Sciatic nerve (tissue), 2 donors: ENCODE results near the gene TET2. TPM values are rescaled to one million over a fixed set of nuclear protein-coding genes. Genes with fewer than 3 reads are reported as not detected.
A peak's percentile ranks its signal among the peaks of the same experiment; 100 is the strongest.

ENCODE experiments used
- ATAC-seq: fragments of 200-7000 bp; cut with Tn5 transposase; one replicate; pipeline ENCODE4 v1.9.1; 2020; ENCODE audit warnings: mild to moderate bottlenecking, moderate library complexity
- DNase-seq: peaks from one replicate; pipeline ENCODE4 v3.0.0-alpha.2; 2020; ENCODE audit warnings: low spot score
- intact Hi-C: fragments of 100-400 bp; cut with DNase I; formaldehyde crosslinking; loops from one replicate; pipeline ENCODE4 v1.14.2; 2022
- total RNA-seq: library from RNA; stranded (reverse); fragmentation: NEBNext Ultra II Directional; extraction: Animal tissue kit (Norgen Biotek cat#: 25700); gene quantifications from one replicate; pipeline ENCODE4 v1.2.1, GENCODE V29; 2021
- donor health status: DM: no; HTN: no; CAD: no.
- donor health status: DM: no; HTN: no; CAD: no.

TET2 gene
- total RNA-seq, 1 donor from 2014 or later = 42.0 TPM

DNA sequence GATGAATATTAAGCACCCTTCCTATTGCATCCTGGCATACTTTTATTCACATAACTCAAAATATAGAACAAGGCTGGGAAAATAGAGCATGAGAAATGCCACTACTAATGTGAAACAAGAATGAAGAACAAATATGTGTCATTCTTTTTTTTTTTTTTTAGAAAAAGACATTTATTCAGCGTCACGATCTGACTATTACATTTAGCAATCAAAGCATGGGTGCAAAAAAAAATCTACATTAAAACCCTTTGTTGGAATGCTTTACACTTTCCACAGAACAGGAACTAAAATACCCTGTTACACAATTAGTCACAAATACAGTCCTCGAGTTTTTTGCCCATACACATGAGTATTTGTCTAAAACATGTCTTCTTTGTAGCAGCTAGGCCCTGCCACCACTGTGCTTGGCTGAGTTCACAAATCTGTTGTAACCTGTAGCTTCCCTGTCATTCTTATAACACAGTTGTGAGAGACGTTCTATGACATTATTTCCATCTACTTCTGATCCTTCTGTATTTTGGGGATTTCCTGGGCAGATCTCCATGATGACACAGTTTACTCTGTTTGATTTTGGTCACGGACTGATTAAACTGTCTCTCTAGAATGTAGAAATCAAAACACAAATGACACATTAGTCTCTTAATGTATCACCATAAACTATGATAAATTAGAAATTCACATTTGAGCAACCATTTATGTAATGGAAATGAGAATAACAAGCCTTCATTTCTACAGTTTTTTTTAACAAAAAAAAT is 9.4 kb upstream of the TET2 start:
- intact Hi-C loops = no loop called here
- DNase-seq = no peak
- ATAC-seq = no peak

DNA sequence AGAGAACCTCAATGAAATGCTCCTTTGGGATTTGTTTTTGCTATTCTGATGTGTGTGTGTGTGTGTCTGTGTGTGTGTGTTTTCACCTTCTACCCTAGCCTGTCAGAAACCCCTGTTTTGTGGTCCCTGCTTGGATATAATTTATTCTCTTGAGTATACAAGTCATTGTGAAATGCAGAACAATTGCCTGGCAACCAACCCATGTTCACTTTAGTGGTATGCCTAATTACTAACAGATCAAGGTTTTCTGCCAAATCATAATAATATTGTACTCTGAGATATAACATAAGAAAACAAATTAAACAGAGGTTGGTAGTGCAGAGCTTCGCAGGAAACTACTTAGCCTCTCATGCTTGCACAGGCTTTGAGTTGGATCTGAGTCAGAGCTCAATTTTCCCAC is 7.0 kb upstream of the TET2 start:
- no peak for DNase-seq
- intact Hi-C loops = no loop called here
- no peak for ATAC-seq

- intact Hi-C loops = no loop called here
- DNase-seq (no peak), ATAC-seq (peak; percentile 65)
Observed at GRCh38 chr4:105140684-105141490, 5.8 kb upstream of the TET2 start.

- intact Hi-C loops = no loop called here
- no peak for DNase-seq
Observed at GRCh38 chr4:105145156-105145902, 1.3 kb upstream of the TET2 start.

DNA sequence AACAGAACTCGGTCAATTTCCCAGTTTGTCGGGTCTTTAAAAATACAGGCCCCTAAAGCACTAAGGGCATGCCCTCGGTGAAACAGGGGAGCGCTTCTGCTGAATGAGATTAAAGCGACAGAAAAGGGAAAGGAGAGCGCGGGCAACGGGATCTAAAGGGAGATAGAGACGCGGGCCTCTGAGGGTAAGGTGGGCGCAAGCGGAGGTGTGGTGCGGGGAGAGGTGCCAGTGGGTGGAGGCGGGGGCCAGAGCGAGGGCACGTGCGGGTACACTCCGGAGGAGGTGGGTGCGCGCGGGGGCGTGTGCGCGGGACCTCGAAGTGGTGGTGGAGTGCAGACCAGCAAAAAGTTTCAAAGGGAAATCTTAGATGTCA is 787 bp upstream of the TET2 start:
- ATAC-seq (peak; percentile 42), DNase-seq (no peak)
- intact Hi-C loops = no loop called here

More at GRCh38 chr4:105145156-105145902, 1.3 kb upstream of the TET2 start:
- peak; percentile 36 for ATAC-seq

DNA sequence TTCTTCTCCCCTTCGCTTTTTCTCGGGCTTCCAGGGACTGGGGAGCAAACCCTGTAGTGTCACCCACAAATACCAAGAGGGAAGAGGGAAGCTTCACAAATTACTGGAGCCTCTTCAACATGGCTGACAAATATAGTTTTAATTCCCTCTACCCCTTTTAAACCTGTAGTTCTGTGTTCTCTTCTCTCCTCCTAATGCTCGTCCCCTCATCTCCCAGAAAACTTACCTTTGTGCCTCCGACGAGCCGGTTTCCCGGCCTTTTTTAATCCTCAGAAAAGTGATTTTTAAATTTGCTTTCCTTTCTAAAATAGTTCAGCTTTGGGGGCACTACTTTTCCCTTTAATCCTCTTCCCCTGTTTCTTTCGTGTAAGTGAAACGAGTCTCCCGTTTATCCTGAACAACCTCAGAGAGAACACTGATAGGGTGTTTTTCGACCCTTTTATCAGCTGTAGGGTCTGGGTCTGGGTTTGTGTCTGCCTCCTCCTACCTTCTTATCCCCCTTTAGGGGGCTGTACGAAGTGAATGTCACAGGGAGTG is 408 bp downstream of the TET2 start:
- ATAC-seq (peak; percentile 46), DNase-seq (no peak)
- intact Hi-C loops = no loop called here

- ATAC-seq (peak; percentile 31), DNase-seq (no peak)
- intact Hi-C loops = no loop called here
Observed at GRCh38 chr4:105147553-105148161, 981 bp downstream of the TET2 start.

DNA sequence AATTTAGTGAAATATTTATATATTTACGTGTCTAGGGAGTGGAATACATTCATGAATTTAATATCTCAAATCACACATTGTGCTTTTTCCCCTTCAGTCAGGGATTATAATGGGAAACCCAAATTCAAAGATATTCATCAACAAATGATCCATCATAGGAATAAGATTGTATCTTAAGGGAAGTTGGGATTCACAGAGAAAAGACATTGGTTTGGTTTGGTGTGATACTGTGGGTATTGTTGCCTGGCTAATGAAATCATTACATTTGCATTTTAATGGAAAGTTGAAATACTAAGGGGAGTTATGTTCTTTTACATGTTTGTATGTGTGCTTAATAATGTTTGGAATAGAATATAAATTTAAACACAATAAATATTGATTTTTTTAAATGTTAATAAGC is 1.7 kb downstream of the TET2 start:
- no peak for DNase-seq
- ATAC-seq = no peak
- intact Hi-C loops = no loop called here

GRCh38 chr4:105148776-105149175 is 2.1 kb downstream of the TET2 start:
- DNase-seq (no peak), ATAC-seq (no peak)
- intact Hi-C loops = no loop called here

GRCh38 chr4:105149771-105150170 is 3.1 kb downstream of the TET2 start:
- ATAC-seq (no peak), DNase-seq (no peak)
- intact Hi-C loops = no loop called here

DNA sequence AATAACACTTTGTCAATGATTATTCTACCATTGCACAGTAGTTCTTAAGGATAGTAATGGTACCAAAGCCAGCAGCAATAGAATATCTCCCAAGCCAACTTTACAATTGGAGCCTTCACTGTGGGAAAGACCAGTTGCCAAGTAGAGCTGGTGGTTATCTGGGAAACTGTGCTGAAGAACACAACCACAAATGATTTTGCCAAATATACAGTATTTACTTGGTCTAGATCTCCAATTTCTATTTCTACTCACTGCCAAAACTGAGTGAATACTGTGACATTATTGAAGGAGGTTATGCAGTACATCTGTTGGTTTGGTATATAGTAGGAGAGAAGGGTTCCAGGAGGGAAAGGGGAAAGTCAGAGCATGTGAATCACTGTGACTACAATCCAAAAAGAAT is 3.8 kb downstream of the TET2 start:
- intact Hi-C loops = no loop called here
- DNase-seq = no peak
- ATAC-seq = no peak

GRCh38 chr4:105153749-105154148 is 7.1 kb downstream of the TET2 start:
- intact Hi-C loops = no loop called here
- DNase-seq (no peak), ATAC-seq (no peak)

GRCh38 chr4:105154576-105154975 is 7.9 kb downstream of the TET2 start:
- DNase-seq (no peak), ATAC-seq (no peak)
- intact Hi-C loops = no loop called here

GRCh38 chr4:105155426-105155825 is 8.8 kb downstream of the TET2 start:
- intact Hi-C loops = no loop called here
- ATAC-seq = no peak

DNA sequence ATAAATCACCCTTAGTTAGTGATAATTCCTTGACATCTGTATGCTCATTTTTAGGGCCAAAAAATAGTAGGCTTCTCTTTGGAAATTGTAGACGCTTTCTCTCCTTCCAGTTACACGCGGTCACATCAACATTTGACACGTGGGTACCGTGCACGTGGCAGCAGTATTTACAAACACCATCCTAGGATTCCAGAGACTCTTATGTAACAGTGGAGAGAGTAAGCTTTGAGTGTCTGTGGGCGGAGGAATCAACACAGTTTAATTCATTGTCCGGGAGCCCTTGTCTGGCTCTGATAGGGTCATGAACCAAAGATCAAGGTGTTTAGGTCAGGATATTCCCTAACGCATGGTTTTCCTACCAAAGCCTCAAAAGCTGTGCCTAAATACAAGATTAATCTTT is 12.2 kb downstream of the TET2 start:
- intact Hi-C loops = no loop called here

More at GRCh38 chr4:105155426-105155825, 8.8 kb downstream of the TET2 start:
- no peak for DNase-seq

GRCh38 chr4:105162123-105162796 is 15.6 kb downstream of the TET2 start:
- intact Hi-C loops = no loop called here
- ATAC-seq (no peak), DNase-seq (no peak)

More for the DNA sequence above, 12.2 kb downstream of the TET2 start:
- DNase-seq (no peak), ATAC-seq (peak; percentile 81)

GRCh38 chr4:105164548-105164947 is 17.9 kb downstream of the TET2 start:
- DNase-seq (no peak), ATAC-seq (no peak)
- intact Hi-C loops = no loop called here

- intact Hi-C loops = no loop called here
- ATAC-seq (no peak), DNase-seq (no peak)
Observed at GRCh38 chr4:105166066-105166465, 19.4 kb downstream of the TET2 start.

DNA sequence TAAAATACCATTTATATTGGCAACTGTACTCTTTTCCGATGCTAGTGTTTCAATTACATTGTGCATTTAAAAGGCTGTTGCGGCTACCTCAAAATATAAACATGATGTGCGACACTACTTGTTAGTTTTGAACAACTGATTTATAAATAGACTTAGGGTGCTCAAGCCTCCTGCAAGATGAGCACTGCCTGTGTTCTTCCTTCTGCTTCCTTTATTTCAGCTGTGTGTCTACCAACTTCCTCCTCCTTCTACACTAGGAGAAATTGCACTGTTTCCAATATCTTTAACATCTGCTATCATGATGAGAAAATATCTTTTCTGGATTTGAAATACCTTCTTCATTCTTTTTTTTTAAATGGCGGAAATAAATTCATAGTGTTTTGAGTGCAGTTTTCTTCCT is 24.0 kb downstream of the TET2 start:
- ATAC-seq (no peak), DNase-seq (no peak)
- intact Hi-C loops = no loop called here
